NCI-H187 (cell line): ENCODE data around the gene COMP.

Experiments
- DNase-seq, 2 experiments: peaks; one replicate each; lab custom pipeline; 2025; lab: John Stamatoyannopoulos, UW

The COMP gene

DNA sequence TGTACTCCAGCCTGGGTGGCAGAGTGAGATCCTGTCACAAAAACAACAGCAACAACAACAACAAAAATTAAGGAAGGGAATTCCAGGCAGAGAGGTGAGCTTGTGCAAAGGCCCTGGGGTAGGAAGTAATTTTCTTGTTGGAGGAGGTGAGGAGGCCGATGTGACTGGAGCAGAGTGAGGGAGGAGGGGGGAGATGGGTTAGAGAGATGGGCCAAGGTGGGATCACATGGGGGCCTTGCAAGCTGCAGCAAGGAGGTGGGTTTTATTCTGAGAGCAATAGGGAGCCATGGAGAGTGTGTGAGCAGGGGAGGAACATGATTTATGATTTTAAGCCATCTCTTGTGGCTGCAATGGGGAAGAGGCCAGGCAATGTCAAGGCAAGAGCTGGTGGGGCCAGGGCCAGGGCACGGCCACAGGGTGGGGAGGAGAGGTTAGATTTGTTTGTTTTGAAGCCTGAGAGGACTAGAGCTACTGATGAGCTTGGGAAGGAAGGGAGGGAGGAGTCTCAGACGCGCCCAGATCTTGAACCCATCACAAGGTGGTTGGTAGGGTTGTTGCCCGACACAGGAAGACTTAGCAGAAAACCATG is 12.5 kb upstream of the COMP start:
- no peak for DNase-seq

DNA sequence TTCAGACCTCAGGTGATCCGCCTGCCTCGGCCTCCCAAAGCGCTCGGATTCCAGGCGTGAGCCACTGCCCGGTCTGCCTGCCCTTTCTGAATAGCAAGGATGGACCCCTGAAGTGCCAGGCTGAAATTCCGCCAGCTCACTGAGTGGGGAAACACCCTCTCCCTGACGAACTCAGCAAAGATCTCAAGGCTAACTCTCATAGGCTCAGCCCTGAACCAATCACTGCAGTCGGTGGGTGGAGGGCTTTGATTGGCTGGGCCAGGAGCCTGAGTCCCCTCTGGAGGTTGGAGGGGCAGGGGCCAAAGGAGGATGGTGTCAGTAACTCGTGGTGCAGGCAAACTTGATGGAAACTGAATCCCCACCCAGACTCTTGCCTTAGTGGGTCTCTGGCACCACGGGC is 11.2 kb upstream of the COMP start:
- no peak for DNase-seq

DNA sequence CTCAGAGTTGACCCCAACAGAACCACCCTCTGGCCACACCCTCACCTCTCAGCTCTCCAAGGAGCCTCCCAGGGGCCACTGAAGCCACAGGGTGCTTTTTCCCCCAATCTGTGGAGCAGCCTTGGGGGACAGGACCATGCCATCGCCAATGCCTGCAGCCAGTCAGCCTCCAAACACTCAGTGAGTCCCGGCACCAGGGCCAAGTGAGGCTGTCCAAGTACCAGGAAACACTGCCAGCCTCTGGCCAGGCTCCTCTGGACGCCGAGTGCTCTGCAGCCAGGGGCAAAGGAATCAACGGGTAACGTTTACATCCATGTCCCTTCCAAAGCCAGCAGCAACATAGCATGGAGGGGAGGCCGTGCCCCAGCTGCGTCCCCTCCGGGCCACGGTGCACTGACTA is 9.5 kb upstream of the COMP start:
- DNase-seq = no peak

DNA sequence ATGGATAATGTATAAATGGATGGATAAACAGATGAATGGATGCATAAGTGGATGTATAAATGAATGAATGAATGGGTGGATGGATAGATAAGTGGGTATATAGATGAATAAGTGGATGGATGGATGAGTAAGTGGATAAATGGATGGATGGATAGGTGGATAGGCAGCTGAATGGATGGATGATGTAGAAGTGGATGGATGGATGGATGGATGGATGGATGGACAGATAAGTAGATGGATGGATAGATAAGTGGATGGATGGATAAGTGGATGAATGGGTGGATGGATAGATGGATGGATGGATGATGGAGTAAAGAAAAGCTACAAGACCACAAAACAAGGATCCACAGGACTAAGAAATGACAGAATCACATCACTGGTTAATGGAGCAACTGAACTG is 9.0 kb upstream of the COMP start:
- no peak for DNase-seq

DNA sequence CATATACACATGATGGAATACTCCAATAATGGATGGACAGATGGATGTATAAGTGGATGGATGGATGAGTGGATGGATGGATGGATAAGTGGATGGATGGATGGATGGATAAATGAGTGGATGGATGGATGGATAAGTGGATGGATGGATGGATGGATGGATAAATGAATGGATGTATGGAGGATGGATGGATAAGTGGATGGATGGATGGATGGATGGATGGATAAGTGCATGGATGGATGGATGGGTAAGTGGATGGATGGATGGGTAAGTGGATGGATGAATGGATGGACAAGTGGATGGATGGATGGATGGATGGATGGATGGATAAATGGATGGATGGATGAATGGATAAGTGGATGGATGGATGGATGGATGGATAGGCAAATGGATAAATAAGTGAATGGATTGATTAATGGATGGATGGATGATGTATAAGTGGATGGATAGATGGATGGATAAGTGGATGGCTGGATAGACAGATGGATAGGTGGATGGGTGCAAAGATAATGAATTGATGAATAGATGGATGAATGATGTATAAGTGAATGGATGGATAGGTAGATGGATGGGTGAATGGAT is 8.4 kb upstream of the COMP start:
- no peak for DNase-seq

DNA sequence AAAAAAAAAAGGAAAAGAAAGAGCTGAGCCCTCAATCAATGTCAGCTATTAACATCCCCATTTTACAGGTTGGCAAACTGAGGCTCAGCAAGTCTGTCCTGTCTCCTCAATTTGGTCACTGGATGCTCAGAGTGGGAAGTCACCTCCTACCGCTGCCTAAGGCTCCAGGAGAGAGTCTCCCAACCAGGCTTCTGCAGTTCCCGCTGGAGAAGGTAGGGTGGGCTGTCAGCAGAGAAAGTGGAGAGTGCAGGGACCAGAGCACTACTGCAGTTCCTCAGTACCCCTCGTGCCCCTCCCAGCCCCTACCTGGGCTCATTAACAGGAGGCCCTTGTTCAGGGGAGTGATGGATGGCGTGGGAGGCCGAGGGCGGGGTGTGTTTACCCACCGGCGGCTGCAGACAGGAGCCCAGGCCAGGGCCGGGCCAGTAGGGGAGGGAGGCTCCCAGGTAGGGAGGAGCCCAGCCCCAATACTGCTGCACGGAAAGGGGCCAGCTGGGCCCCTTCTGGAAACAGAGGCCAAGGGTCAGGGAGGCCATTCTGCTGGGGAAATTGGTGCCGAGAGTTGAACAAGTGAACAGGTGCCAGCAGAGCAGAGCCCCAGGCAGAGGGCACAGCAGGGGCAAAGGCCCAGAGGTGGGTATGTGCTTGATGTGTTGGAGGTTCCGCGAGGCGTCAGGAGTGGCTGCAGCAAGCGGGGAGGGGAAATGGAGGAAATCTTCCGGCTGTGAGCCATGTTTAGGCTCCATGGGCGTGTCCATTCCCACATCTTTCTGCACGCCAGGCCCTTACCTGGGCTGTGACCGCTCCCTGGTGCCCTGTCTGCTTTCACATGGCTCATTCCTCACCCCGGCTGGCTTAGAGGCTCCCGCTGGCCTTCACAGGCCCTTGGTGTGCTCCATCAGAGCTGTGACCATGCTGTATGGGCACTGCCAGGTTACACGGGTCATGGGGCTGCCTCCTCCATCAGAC is 7.6 kb upstream of the COMP start:
- DNase-seq = no peak

DNA sequence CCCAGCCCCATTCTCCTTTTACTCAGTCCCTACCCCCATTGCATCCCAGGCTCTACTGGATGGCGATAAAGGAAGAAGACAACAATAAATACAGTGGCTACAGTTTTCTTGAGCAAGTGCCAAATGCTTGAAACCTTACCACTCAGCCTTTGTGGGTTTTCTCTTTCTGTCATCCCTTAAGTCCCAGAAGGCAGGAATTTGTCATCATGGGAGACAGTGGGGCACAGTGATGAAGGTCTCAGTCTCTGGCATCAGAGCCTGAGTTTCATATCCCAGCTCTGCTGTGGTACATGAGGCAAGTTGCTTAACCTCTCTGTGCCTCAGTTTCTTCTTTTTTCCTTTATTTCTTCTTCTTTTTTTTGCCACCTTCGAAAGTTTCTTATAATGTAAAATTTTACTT is 5.1 kb upstream of the COMP start:
- no peak for DNase-seq

DNA sequence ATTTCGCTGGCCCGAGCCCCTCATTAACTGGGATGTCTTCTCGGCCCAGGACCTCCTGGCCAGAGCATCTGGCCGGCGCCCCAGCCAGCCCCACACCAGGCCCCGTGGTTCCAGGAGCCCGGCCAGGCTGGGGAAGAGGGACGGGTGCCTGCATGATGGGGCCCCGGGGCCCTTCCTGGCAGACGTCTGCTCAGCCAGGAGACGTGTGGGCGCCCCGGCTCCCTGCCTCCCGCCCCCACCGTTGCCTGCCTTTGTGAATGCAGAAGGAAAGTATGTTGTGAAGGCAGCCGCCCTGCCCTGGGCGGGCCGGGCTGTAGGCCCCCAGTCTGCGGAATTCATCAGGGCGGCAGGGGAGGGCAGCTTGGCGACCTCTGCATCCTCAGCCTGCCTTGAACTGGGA is 4.4 kb upstream of the COMP start:
- DNase-seq = no peak

DNA sequence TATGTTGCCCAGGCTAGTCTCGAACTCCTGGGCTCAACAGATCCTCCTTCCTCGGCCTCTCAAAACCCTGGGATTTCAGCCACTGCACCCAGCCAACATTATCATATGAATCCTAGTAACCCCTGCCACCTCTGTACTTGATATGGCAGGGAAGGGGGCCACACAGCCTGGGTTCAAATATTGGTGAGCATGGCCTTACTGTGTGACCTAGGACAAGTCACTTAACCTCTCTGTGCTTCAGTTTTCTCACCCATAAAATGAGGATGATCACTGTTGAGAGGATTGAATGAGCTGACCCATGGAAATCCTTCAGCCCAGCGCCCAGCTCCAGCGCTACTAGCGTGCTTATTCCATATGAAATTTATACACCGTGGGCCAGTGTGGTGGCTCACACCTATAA is 3.6 kb upstream of the COMP start:
- DNase-seq = no peak

DNA sequence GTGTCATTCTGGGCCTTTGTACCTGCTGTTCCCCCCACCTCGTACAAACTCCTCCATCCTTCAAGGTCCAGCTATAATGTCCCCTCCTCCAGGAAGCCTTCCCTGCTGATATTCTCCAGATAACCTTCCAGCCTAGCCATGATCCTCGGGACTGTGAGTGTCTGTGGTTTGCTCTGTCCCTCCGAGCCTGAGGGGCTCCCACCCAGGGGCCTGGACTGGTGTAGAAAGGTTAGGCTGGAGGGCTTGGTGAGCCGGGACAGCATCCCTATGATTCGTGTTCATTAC is 2.9 kb upstream of the COMP start:
- DNase-seq = no peak

DNA sequence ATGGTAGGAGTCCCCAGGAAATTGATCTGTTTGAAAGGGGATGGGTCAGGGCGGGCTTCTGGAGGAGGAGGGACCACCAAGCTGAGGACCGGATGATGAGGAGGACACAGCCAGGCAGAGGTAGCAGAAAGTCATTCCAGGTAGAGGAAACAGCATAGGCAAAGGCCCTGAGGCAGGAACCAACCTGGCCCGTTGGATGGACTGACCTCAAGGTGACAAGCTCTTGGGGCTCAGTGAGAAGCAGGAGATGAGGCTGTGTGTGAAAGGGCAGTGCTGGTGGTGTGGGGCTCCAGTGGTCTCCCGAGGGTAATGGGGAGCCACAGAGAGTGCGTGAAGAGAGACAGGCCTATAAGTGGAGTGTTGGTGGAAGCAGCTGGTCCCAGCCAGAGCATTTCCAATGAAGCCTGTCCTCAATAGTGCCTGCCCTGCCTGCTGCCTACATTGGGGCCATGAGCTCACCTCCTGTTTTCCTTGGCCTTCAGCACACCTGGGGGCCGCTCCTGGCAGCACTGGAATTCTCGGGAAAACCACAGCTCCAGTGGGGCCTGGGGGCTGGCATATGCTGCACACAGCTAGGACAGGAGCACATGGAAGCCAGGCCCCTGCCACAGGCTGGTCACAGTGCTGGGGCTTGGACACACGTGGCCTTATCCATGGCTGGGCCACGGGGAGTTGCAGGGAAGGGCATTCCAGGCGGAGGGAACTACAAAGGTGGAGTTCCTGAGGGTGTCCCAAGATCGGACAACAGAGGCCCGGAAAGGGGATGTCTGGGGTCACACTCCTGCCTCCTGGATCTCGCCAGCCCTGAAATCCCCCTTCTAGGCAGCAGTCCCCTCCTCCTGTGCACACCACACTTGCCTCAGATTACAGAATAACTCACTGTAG is 2.3 kb upstream of the COMP start:
- no peak for DNase-seq

DNA sequence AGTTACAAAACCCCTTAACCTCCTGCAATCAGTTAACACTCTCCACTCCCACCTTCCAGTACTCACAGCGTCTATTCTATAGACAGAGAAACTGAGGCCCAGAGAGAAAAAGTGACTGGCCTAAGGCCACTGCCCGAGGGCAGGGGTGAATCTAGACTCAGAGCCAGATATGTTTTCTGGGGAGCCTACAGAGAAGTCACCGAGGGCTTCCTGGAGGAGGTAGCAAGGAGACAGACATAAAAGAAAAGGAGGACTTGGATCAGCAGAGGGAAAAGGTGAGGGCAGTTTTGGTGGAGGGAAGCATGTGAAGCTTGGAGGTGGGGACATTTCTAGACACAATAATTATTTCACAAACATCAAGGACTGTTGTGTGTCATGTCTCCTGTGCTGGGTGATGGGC is 1.6 kb upstream of the COMP start:
- no peak for DNase-seq

DNA sequence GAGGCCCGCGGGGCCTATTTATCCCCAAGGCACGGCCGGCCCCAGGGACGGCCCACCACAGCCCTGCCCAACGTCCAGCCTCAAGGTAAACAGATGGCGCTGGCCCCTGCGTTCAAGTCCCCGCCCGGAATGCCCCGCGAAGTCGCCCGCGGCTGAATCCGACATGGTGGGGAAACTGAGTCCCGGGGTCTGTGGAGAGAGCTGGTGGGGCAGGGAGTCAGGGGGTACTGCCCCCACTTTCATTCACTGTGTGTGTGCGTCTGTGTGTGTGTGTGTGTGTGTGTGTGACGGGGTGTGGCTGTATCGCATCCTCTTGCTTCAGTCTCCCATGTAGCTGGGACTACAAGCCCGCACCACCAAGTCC is 192 bp upstream of the COMP start:
- DNase-seq = no peak

DNA sequence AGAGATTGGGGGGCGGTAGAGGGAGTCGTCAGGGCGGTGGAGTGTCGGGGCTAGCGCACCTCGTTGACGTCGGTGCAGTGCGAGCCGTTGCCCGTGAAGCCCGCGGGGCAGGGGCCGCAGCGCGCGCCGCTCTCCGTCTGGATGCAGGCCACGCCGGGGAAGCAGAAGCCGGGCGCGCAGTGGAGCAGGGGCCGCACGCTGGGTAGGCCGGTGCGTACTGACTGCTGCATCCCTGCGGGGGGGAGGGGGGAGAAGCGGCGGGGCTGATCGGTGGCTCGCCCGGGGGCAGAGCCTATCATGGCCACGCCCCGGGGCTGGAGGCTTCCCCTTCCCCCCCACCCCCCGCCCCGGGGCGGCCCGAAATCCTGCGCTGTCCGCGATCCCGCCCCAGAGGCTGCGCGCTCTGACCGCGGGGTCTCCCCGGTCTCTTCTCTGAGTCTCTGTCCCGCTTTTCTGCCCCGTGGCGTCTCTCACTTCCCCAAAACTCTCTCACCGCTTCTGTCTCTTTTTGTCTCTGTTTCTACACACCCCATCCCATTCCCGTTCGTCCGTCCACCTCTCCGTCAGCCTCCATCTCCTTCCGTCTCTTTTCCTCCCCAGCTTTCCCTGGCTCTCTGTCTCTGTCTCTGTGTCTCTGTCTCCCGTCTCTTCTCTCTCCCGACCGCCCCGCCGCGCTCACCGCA is 1.1 kb downstream of the COMP start:
- DNase-seq = no peak

DNA sequence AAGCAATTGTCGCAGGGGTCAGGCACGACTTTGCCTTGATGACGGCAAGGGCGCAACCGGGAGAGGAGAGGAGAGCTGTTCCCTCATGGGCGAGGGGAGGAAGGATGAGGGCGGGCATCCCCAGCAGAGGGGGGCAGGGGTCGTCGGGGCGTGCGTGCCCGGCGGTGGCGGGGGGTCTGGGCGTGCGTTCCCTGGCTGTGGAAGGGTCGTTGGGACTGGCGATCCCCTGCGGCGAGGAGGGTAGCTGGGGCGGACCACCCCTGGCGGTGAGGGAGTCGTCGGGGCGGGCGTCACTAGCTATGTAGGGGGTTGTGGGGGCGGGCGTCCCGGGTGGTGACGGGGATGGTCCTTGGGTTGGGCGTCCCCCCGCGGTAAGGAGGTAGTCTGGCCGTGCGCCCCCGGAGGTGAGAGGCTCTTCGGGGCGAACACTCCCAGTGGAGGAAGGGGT is 1.7 kb downstream of the COMP start:
- no peak for DNase-seq

DNA sequence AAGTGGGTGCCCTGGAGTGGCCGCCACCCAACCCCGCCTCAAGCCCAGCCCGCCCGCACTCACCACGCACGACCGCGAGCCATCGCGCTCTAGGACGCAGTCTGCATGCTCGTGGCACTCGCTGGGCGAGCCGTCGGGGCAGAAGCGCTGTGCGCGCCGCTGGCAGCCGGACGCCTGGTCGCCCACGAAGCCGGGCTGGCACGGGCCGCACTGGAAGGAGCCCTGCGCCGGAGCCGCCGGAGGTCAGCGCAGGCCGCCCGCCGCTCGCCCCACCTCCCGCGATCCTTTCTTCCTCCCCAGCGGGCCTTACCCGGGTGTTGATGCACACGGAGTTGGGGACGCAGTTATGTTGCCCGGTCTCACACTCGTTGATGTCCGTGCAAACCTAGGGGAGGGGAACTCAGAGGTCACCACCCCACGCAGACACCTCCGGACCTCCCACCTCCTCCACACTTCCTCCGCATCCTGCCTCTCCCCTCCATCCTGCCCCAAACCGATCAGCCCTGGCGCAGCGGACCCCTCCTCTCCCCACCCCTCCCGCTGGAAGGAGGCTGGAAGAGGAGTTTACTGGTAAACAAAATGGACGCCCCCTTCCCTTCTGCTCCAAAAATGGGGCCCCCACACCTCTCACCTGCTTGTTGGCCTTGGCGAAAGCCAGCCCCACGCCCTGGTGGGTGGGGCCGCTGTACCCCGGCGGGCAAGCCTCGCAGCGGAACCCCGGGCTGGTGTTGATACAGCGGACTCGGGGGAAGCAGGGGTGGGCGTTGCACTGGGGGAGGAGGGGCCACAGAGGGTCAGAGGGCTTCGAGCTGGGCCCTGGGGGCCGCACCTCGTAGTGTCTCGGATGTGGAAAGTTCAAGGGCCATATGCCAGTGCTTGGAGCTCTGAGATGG is 2.3 kb downstream of the COMP start:
- no peak for DNase-seq

DNA sequence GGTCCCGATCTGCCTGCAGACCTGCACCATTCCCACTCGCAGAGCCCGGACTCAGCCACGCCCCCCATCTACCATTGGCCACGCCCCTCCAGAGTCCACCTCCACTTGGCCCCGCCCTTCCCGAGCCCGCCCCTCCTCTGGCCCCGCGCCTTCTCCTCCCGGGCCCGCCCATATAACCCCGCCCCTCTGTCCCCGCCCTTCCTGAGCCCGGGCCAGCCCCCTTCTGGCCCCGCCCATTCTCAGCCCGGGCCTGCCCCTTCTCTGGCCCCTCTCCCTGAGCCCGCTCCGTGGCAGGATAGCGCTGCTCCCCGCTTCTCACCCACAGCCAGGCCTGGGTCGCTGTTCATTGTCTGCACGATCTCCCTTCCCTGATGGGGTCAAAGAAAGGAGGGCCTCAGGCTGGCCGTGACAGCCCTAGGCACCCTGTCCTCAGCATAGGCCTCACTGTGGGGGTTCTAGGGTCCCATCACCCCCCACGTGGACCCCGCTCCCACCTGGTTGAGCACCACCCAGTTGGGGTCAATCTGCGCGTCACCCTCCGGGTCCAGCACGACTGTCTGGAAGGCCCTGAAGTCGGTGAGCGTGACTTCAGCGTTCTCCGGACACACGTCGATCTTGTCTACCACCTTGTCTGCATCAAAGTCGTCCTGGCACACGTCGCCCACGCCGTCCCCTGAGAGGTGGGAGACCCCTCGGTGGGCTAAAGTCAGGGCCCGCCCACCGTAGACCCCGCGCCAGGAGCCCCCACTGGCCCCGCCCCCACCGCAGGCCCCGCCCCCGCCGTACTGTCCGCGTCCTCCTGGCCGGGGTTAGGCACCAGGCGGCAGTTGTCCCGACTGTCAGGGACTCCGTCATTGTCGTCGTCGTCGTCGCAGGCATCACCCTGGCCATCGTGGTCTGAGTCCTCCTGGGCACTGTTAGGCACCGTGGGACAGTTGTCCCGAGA is 5.7 kb downstream of the COMP start:
- peak; percentile 31 to 67 for DNase-seq

DNA sequence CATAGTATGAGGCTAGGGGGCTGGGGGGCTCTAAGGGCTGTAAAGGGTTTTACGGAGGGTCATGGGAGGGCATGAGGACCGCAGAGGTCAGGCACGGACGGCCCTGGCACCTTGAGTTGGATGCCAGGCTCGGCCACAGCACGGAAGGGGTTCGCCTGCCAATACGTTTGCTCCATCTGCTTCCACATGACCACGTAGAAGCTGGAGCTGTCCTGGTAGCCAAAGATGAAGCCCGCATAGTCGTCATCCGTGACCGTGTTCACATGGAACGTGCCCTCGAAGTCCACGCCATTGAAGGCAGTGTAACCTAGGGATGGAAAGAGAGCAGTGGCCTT is 6.4 kb downstream of the COMP start:
- no peak for DNase-seq

DNA sequence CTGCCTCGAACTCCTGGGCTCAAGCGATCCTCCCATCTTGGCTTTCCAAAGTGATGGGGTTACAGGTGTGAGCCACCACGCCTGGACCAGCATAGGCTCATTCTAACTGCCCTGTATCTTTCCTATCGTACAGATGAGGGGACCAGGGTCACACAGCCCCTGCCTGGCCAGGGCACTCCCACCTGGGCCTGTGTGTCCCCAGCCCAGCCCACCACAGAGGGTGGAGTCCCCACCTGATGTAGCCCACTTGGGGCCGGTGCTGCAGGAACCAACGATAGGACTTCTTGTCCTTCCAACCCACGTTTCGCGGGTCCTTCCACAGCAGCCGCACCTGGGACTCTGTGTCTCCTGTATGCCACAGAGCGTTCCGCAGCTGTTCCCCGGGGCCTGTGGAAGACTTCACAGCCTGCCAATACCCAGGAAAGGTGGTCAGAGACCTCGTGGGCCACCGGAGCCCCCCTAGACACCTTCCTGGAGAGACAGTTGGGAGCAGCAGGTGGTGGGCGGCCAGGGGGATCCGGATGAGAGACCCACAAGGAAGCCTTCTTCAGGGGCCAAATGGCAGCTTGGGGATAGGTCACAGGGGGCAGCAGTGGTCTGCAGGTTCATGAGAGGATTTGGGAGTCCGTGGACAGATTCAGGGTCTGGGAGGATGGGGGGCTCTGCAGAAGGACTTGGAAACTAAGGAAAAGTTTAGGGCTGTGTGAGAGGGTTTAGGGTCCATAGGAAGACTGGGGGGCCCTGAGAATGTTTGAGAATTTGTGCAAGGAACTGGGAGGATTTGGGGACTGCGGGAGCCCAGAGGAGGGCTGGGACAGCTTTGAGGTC is 6.9 kb downstream of the COMP start:
- DNase-seq = no peak
